Mesothelial cell of epicardium (in vitro differentiated cells): Measurements from ENCODE around the gene TRMT2A. TPM values are rescaled to one million over a fixed set of nuclear protein-coding genes. Genes with fewer than 3 reads are reported as not detected.

ENCODE experiments used
- DNase-seq, 2 experiments: peaks; one replicate each; pipeline ENCODE4 v3.0.0; 2021; ENCODE audit warnings: low spot score in 2 of 2; ENCODE audit not compliant: unreplicated experiment in 2 of 2
- H3K27ac Mint-ChIP-seq: 2 replicates; pipeline ENCODE4 v1.8.0; 2021; ENCODE audit warnings: mixed read lengths
- H3K27me3 Mint-ChIP-seq: 2 replicates; pipeline ENCODE4 v1.8.0; 2021; ENCODE audit warnings: low read depth, mixed read lengths
- H3K36me3 Mint-ChIP-seq: 2 replicates; pipeline ENCODE4 v1.8.0; 2021; ENCODE audit warnings: mixed read lengths
- H3K4me1 Mint-ChIP-seq: 2 replicates; pipeline ENCODE4 v1.8.0; 2021; ENCODE audit warnings: mixed read lengths
- H3K4me3 Mint-ChIP-seq: 2 replicates; pipeline ENCODE4 v1.8.0; 2021; ENCODE audit warnings: mild to moderate bottlenecking, moderate library complexity, mixed read lengths
- H3K9me3 Mint-ChIP-seq: 2 replicates; pipeline ENCODE4 v1.8.0; 2021; ENCODE audit warnings: mixed read lengths
- CTCF ChIP-seq: fragments of 200-600 bp; sonication (generic); IDR thresholded peaks from one replicate; pipeline ENCODE4 v1.5.0; 2021; ENCODE audit warnings: antibody characterized with exemption; ENCODE audit not compliant: unreplicated experiment
- total RNA-seq: library from RNA; stranded (reverse); gene quantifications from 3 replicates; pipeline ENCODE4 v1.2.1, GENCODE V29; 2021

TRMT2A gene
- total RNA-seq, 1 donor from 2014 or later = 76.0 TPM

DNA sequence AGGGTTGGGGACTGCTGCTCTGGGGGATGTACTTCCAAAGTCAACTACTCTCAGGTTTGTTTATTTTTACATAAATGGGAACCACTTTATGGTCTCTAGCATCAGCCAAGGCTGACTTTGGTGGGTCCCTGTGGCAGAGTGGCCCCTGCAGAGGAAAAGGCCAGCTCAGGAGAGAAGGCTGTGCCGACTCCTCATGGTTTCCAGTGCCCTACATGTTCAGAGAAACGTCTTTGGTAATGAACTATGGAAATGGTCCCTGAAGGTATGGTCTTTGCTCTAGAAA, 11.5 kb upstream of the TRMT2A start:
- H3K36me3 Mint-ChIP-seq = peaks cover 8% of the 10 kb centered on the region
- H3K4me1 Mint-ChIP-seq = peaks cover 9% of the 10 kb centered on the region
- TF ChIP-seq CTCF = no peak
- DNase-seq = no peak
- no peak overlapping the region for H3K27ac Mint-ChIP-seq
- no peaks in the 10 kb centered on the region for H3K9me3 Mint-ChIP-seq
- no peaks in the 10 kb centered on the region for H3K27me3 Mint-ChIP-seq
- no peak overlapping the region for H3K4me3 Mint-ChIP-seq

- no peak overlapping the region for H3K4me3 Mint-ChIP-seq
Observed at GRCh38 chr22:20127869-20128618, 11.0 kb upstream of the TRMT2A start.

DNA sequence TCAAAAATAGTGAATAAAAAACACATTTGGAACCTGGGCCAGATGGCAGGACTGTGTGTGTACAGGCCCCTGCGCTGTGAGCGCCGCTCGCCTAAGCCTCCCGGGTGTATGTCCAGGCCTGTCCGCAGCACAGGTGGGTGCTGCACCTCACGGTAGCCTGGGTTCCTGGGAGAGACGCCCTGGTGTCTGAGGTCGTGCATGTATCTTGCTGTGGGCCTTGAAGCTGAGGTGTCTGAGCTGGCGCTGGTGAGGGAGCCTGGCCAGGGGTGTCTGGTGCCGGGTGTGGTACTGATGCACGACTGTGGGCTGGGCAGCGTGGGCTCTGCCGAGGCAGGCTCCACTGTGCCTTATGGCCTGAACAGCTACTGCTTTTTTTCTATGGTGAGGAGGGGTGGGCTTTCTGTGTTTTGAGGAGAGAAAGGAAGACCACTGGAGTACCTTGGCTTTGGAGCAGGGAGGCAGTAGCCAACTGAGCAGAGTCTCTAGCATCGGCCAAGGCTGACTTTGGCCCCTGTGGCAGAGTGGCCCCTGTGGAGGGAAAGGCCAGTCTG, 10.4 kb upstream of the TRMT2A start:
- Mint-ChIP-seq H3K27ac (no peak overlapping the region), H3K9me3 (no peaks in the 10 kb centered on the region)
- no peak for DNase-seq

More at GRCh38 chr22:20127869-20128618, 11.0 kb upstream of the TRMT2A start:
- Mint-ChIP-seq H3K27me3 (no peaks in the 10 kb centered on the region), H3K4me1 (peaks cover 6% of the 10 kb centered on the region), H3K36me3 (peaks cover 8% of the 10 kb centered on the region), H3K9me3 (no peaks in the 10 kb centered on the region), H3K27ac (peak overlapping the region; percentile 9)
- DNase-seq = no peak
- TF ChIP-seq CTCF = no peak

GRCh38 chr22:20126284-20127029, 9.4 kb upstream of the TRMT2A start:
- no peak for TF ChIP-seq CTCF
- H3K4me3 Mint-ChIP-seq = no peak overlapping the region
- H3K9me3 Mint-ChIP-seq = no peaks in the 10 kb centered on the region
- no peaks in the 10 kb centered on the region for H3K27me3 Mint-ChIP-seq
- no peaks in the 10 kb centered on the region for H3K4me1 Mint-ChIP-seq
- peaks cover 13% of the 10 kb centered on the region for H3K36me3 Mint-ChIP-seq
- no peak overlapping the region for H3K27ac Mint-ChIP-seq
- DNase-seq = no peak

More for the DNA sequence above, 10.4 kb upstream of the TRMT2A start:
- TF ChIP-seq CTCF = no peak
- Mint-ChIP-seq H3K27me3 (no peaks in the 10 kb centered on the region), H3K4me1 (no peaks in the 10 kb centered on the region), H3K4me3 (no peak overlapping the region), H3K36me3 (peaks cover 8% of the 10 kb centered on the region)

- Mint-ChIP-seq H3K27ac (no peak overlapping the region), H3K36me3 (peaks cover 13% of the 10 kb centered on the region), H3K9me3 (no peaks in the 10 kb centered on the region), H3K27me3 (no peaks in the 10 kb centered on the region), H3K4me1 (no peaks in the 10 kb centered on the region), H3K4me3 (no peak overlapping the region)
- DNase-seq = no peak
- TF ChIP-seq CTCF = no peak
Observed at GRCh38 chr22:20125201-20126174, 8.5 kb upstream of the TRMT2A start.
